ENCODE measurements around the gene DZIP1. TPM values are rescaled to one million over a fixed set of nuclear protein-coding genes. Genes with fewer than 3 reads are reported as not detected.

The DZIP1 gene
- total RNA-seq, 4 donors from 2014 or later = 8.5 to 11.2 (median 9.6) TPM

DNA sequence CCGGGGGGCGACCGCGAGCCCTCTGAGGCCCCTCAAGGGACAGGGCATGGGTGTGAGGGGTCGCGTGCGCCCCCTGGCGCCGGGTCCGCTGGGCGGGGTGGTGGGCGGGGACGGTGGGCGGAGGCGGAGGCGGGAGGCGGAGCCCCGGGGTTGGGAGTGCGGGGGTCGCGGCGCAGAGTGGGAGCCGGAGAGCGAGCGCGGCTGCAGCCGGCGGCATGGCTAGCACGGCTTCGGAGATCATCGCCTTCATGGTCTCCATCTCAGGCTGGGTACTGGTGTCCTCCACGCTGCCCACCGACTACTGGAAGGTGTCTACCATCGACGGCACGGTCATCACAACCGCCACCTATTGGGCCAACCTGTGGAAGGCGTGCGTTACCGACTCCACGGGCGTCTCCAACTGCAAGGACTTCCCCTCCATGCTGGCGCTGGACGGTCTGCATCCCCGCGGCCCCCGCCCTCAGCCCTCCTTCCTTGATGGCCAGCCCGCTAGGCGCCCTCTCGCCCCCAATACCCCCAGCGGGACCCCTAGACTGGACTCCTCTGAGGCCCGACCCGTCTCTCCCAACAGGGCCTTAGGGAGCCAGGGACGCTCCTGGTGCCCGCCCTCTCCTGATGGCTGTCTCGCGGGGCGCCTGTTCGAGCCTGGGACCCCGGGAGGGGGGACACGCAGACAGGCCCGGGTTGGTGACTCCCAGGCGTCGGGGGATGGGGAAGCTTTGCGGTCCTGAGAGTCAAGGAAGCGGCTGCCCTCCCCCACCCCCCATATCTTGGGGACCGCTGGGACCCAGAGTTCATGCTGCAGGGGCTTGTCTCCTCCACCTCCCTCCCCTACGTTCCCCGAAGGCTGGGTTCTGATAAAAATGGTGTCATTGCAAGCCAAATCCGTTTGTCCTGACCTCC lies 91.7 kb downstream of the DZIP1 start, which contains the start of gene CLDN10:
CLDN10 (plus strand) TSS at position 182 of the 903 bp plus-strand sequence; CDS start at position 216, 34 bp downstream.
- TF ChIP-seq, protein P1, sequence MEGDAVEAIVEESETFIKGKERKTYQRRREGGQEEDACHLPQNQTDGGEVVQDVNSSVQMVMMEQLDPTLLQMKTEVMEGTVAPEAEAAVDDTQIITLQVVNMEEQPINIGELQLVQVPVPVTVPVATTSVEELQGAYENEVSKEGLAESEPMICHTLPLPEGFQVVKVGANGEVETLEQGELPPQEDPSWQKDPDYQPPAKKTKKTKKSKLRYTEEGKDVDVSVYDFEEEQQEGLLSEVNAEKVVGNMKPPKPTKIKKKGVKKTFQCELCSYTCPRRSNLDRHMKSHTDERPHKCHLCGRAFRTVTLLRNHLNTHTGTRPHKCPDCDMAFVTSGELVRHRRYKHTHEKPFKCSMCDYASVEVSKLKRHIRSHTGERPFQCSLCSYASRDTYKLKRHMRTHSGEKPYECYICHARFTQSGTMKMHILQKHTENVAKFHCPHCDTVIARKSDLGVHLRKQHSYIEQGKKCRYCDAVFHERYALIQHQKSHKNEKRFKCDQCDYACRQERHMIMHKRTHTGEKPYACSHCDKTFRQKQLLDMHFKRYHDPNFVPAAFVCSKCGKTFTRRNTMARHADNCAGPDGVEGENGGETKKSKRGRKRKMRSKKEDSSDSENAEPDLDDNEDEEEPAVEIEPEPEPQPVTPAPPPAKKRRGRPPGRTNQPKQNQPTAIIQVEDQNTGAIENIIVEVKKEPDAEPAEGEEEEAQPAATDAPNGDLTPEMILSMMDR (IDR thresholded peaks at IDR 0.05; ENCODE audit: low read depth) = no peak

DNA sequence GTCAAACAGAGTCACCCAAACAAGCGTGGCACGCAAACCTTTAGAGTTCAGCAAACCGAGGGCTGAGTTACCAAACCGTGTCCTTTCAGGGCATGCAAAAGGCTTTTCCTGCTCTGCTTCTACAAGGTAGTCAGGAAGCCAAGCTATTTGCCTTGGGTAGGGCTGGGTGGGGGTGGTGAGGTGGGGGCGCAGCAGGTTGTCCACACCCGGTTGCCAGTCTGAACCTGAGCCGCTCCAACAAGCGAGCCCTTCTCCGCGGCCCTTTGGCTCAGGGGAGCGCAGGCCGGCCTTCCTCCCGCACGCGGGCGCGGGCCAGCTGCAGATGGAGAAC lies 92.3 kb downstream of the DZIP1 start:
- TF ChIP-seq, protein P1 (IDR thresholded peaks at IDR 0.05; ENCODE audit: low read depth) = no peak

DNA sequence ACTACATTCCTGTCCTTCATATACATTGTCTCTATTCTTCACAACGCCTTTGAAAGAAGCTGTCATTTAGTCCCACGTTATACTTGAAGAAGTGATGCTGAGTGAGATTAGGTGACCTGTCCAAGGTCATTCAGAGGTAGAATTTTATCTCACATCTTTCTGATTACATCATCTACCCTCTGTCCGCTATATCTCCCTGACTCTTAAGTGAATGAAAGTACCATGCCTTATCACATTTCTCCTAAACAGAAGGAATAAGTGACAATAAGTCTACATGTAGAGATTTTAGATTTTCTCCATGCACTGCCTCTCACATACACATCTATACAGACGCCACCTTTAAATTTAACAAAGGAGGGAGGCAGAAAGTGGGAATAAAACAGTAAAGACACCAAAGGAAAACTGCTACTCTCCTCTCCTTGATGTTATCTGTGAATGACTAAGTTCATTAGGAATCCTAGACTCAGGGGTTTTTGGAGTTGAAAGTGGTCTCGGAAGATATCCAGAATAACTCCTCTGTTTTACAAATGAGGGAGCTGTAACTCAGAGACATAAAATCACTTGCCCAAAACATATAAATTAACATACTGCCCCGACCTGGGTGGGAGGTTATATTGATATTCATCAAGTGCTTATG lies 96.9 kb downstream of the DZIP1 start:
- TF ChIP-seq, protein P1 (IDR thresholded peaks at IDR 0.05; ENCODE audit: low read depth) = no peak

DNA sequence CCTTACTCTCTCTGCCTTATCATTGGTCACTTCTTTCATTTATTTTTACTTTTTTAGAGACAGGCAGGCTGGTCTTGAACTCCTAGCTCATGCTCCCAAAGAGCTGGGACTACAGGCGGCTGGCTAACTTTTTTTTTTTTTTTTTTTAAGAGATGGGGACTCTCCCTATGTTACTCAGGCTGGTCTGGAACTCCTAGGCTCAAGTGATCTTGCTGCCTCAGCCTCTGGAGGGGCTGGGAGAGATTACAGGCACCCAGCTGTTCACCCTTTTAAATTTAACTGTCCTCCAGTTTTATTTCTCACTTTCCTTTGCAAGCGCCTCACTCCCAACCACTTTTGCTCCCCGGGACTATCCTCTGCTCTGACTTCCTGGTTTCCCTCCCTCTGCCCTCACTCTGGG lies 97.6 kb downstream of the DZIP1 start:
- TF ChIP-seq, protein P1 (IDR thresholded peaks at IDR 0.05; ENCODE audit: low read depth) = no peak

DNA sequence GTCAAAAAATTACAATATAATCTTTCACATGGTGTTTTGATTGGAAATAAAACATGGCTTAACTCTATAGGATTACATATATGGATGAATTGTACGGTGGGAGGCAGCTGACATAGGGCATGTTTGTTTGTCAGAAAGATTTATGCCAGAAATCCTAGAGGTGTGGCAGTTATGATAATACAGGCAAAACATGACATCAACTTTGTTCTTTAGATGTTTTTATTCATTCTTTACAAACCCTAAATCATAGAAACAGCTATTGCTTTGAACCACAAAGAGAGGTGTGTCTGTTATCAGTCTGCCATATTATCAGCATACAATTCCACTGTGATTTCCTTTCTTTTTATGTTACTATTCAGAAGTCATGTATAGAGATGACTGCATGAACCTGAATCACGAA lies 100.2 kb downstream of the DZIP1 start:
- TF ChIP-seq, protein P1 (IDR thresholded peaks at IDR 0.05; ENCODE audit: low read depth) = no peak

DNA sequence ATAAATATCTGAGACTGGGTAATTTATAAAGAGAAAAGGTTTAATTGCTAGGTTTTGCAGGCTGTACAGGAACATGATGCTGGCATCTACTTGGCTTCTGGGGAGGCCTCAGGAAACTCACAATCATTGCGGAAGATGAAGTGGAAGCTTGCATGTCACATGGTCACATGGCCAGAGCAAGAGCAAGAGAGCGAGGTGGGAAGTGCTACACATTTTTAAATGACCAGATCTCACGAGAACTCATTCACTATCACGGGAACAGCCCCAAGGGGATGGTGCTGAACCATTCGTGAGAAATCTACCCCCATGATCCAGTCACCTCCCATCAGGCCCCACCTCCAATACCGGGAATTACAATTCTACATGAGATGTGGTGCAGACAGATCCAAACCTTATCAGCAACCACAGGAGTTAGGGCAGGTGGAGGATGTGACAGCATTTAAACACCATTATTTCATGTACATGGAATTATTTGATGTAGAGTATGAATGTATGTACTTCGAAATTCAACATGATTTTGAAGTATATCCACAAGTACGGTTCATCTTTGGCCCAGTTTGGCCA lies 102.5 kb downstream of the DZIP1 start:
- TF ChIP-seq, protein P1 (IDR thresholded peaks at IDR 0.05; ENCODE audit: low read depth) = no peak

DNA sequence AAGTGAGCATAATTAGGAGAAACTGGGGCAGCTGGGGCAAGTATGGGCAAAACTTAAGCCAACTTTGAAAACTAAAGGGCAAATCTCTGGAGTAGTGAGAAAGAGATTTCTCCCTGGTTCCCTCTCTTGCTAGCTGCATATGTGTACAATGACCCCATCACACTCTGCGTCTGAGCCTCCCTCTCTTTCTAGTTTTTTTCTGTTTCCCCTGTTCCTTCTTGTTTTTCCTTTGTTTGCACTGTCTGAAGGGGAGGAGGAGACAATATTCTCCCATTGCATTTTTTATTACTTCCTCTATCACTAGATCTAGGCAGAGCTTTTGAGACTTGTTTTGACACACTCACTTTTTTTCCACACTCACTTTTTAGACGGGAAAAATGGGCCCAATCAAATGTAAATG lies 103.2 kb downstream of the DZIP1 start:
- TF ChIP-seq, protein P1 (IDR thresholded peaks at IDR 0.05; ENCODE audit: low read depth) = no peak

Data from subcutaneous adipose tissue (tissue), 4 donors.